Ramos (cell line): ENCODE measurements around the gene REX1BD.
"Not testable (repeated sequence)": the region's sequence is repeated elsewhere in the genome, so short reads cannot be mapped to it uniquely, and the experiment has no call there.

Experiments used
- in situ Hi-C: fragments of 300-500 bp; cut with MboI; formaldehyde crosslinking; loops from one replicate; pipeline ENCODE4 v1.14.3; 2022; ENCODE audit warnings: low sequenced_read_pairs; ENCODE audit not compliant: unreplicated experiment

Gene REX1BD

GRCh38 chr19:18588611-18589379 is at the start of gene REX1BD:
TSS of gene REX1BD (plus strand) at chr19:18588798. CDS start at chr19:18588802, 4 bp downstream.
- in situ Hi-C loops: no loop called here

- in situ Hi-C loops: no loop called here
These were observed 49.2 kb upstream of the REX1BD start for GRCh38 chr19:18539372-18539771.

GRCh38 chr19:18540200-18540599 is 48.4 kb upstream of the REX1BD start:
- in situ Hi-C loops: not testable (repeated sequence)

GRCh38 chr19:18541258-18541991 is 47.2 kb upstream of the REX1BD start:
- in situ Hi-C loops: no loop called here

- in situ Hi-C loops: no loop called here
These were observed 46.3 kb upstream of the REX1BD start for GRCh38 chr19:18541992-18542940.

- in situ Hi-C loops: no loop called here
These were observed 45.4 kb upstream of the REX1BD start, which contains the start of gene FKBP8 for GRCh38 chr19:18542941-18543813. TSS of gene FKBP8 (minus strand) at chr19:18543573. CDS start at chr19:18541970, 1,603 bp downstream.

GRCh38 chr19:18543814-18544475 is 44.7 kb upstream of the REX1BD start:
- in situ Hi-C loops: no loop called here

- in situ Hi-C loops: no loop called here
These were observed 37.0 kb upstream of the REX1BD start for GRCh38 chr19:18551631-18552030.

- in situ Hi-C loops: no loop called here
These were observed 31.0 kb upstream of the REX1BD start, which contains the start of gene KXD1 for GRCh38 chr19:18557411-18558201. TSS of gene KXD1 (plus strand) at chr19:18557870. CDS start at chr19:18562057, 4,187 bp downstream.

GRCh38 chr19:18558202-18558555 is 30.4 kb upstream of the REX1BD start:
- in situ Hi-C loops: no loop called here

- in situ Hi-C loops: no loop called here
These were observed 30.0 kb upstream of the REX1BD start for GRCh38 chr19:18558604-18559003.

GRCh38 chr19:18559685-18560084 is 28.9 kb upstream of the REX1BD start:
- in situ Hi-C loops: no loop called here

- in situ Hi-C loops: no loop called here
These were observed 26.5 kb upstream of the REX1BD start for GRCh38 chr19:18562086-18562485.

GRCh38 chr19:18566953-18567352 is 21.6 kb upstream of the REX1BD start:
- in situ Hi-C loops: no loop called here

GRCh38 chr19:18568367-18568766 is 20.2 kb upstream of the REX1BD start:
- in situ Hi-C loops: no loop called here

- in situ Hi-C loops: no loop called here
These were observed 16.8 kb upstream of the REX1BD start, which contains the start of gene UBA52 for GRCh38 chr19:18571564-18572344. TSS of gene UBA52 (plus strand) at chr19:18571857. CDS start at chr19:18573301, 1,444 bp downstream.

GRCh38 chr19:18574691-18575291 is 13.8 kb upstream of the REX1BD start:
- in situ Hi-C loops: no loop called here
